Lower leg skin (tissue), 3 donors: ENCODE data around the gene PIK3R1.

ENCODE experiments used
- POLR2A ChIP-seq, 2 donors: fragments of 450-650 bp; IDR thresholded peaks; one replicate each; pipeline ENCODE4 v1.6.1; 2016 to 2017; ENCODE audit warnings: antibody characterized with exemption in 2 of 2, mild to moderate bottlenecking in 1 of 2, moderate library complexity in 1 of 2
- TF ChIP-seq, protein P1 (sequence below), 3 donors: fragments of 450-650 bp; IDR thresholded peaks; one replicate each; pipeline ENCODE4 v1.5.1; 2016; ENCODE audit warnings: antibody characterized with exemption in 3 of 3, mild to moderate bottlenecking in 3 of 3, moderate library complexity in 2 of 3

DNA sequence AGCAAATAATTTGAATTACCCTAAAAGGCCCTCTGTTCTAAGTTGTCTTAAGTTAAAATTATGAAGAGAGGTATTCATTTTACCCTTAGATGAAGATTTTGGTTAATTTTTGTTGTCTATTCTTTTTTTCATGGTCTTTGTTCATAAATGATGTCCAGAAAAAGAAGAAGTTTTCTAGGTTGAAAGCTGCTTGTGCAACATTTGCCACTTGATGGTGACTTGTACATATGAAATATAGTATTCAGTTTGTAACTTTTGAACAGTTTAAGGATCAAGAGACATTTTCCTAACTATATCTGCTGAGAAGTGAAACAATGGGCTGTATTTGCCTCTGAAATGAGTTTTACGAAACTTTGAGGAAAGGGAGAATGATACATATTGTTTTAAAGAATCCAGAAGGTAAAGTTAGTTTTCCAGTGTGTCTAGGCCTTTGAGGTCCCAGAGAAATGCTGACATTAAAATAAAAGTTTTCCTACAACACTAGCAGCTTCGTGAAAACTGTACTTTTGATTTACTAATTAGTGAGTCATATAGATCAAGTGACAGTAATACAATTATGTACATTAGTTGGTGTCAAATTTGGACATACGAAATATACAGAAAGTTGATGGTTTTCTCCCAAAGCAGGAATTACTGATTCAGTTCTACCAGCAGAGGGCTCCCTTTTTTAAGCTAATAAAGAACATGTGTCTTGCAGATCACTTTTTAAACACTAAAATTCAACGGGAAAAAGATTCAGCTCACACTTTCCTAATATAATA is 70.5 kb downstream of the PIK3R1 start:
- TF ChIP-seq, protein P1, sequence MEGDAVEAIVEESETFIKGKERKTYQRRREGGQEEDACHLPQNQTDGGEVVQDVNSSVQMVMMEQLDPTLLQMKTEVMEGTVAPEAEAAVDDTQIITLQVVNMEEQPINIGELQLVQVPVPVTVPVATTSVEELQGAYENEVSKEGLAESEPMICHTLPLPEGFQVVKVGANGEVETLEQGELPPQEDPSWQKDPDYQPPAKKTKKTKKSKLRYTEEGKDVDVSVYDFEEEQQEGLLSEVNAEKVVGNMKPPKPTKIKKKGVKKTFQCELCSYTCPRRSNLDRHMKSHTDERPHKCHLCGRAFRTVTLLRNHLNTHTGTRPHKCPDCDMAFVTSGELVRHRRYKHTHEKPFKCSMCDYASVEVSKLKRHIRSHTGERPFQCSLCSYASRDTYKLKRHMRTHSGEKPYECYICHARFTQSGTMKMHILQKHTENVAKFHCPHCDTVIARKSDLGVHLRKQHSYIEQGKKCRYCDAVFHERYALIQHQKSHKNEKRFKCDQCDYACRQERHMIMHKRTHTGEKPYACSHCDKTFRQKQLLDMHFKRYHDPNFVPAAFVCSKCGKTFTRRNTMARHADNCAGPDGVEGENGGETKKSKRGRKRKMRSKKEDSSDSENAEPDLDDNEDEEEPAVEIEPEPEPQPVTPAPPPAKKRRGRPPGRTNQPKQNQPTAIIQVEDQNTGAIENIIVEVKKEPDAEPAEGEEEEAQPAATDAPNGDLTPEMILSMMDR (IDR thresholded peaks at IDR 0.05) = no peak
- TF ChIP-seq POLR2A (IDR thresholded peaks at IDR 0.05) = no peak
